Activated T-helper 2 cell treated with anti-CD3 and anti-CD28 coated beads, Interferon-gamma antibody, Interleukin-2, Interleukin-4, amounts not matched to agents 10 μg/mL and 5 μg/mL and 100 μg/mL, durations not matched to agents 14 hours and 24 hours and 36 hours (primary cell): Measurements from ENCODE around the gene ARHGEF33. TPM values are rescaled to one million over a fixed set of nuclear protein-coding genes. Genes with fewer than 3 reads are reported as not detected.

Source experiments
- DNase-seq: peaks from one replicate; pipeline ENCODE4 v3.0.0; 2021; ENCODE audit warnings: low spot score
- H3K27ac Mint-ChIP-seq: one replicate; pipeline ENCODE4 v1.8.0; 2021; ENCODE audit warnings: mixed read lengths
- H3K27me3 Mint-ChIP-seq: one replicate; pipeline ENCODE4 v1.8.0; 2021; ENCODE audit warnings: low read depth, mixed read lengths
- H3K36me3 Mint-ChIP-seq: one replicate; pipeline ENCODE4 v1.8.0; 2021; ENCODE audit warnings: low read depth, mixed read lengths
- H3K4me1 Mint-ChIP-seq: one replicate; pipeline ENCODE4 v1.8.0; 2021; ENCODE audit warnings: low read depth, mixed read lengths
- H3K4me3 Mint-ChIP-seq: one replicate; pipeline ENCODE4 v1.8.0; 2021; ENCODE audit warnings: low read depth, mild to moderate bottlenecking, moderate library complexity, mixed read lengths
- H3K9me3 Mint-ChIP-seq: one replicate; pipeline ENCODE4 v1.8.0; 2021; ENCODE audit warnings: mixed read lengths
- intact Hi-C: fragments of 100-400 bp; cut with micrococcal nuclease; formaldehyde crosslinking; loops from one replicate; pipeline ENCODE4 v1.15.1; 2023
- total RNA-seq: library from RNA; stranded (reverse); gene quantifications from 2 replicates; pipeline ENCODE4 v1.2.3, GENCODE V29; 2022

Gene ARHGEF33
- total RNA-seq, result 0.25 TPM in 1 of 2 replicates, not detected in the other

- intact Hi-C loops, result no loop called here
- Mint-ChIP-seq H3K27ac (no peak within 1 kb of the TSS), H3K9me3 (no peaks in the 10 kb centered on the region), H3K27me3 (peaks cover 7% of the 10 kb centered on the region), H3K4me1 (peaks cover 2% of the 10 kb centered on the region), H3K4me3 (no peak within 1 kb of the TSS), H3K36me3 (no peaks in the 10 kb centered on the region)
- DNase-seq, result no peak
Measured at GRCh38 chr2:38889575-38889974, at the start of gene ARHGEF33. TSS of gene ARHGEF33 (plus strand) at chr2:38889875. CDS start at chr2:38919448, 29,573 bp downstream.

- Mint-ChIP-seq H3K27me3 (no peaks in the 10 kb centered on the region), H3K36me3 (peaks cover 34% of the 10 kb centered on the region), H3K4me3 (no peak overlapping the region), H3K27ac (no peak overlapping the region), H3K9me3 (no peaks in the 10 kb centered on the region), H3K4me1 (peaks cover 3% of the 10 kb centered on the region)
- intact Hi-C loops, result no loop called here
- DNase-seq, result no peak
Measured at GRCh38 chr2:38850045-38850444, 39.6 kb upstream of the ARHGEF33 start.

GRCh38 chr2:38856165-38856564 is 33.5 kb upstream of the ARHGEF33 start:
- Mint-ChIP-seq H3K9me3 (no peaks in the 10 kb centered on the region), H3K36me3 (peaks cover 43% of the 10 kb centered on the region), H3K4me3 (no peak overlapping the region), H3K4me1 (no peaks in the 10 kb centered on the region), H3K27me3 (no peaks in the 10 kb centered on the region), H3K27ac (no peak overlapping the region)
- DNase-seq, result no peak
- intact Hi-C loops, result no loop called here

- intact Hi-C loops, result no loop called here
- Mint-ChIP-seq H3K27me3 (no peaks in the 10 kb centered on the region), H3K9me3 (no peaks in the 10 kb centered on the region), H3K36me3 (peaks cover 42% of the 10 kb centered on the region), H3K4me3 (no peak overlapping the region), H3K4me1 (peaks cover 2% of the 10 kb centered on the region), H3K27ac (no peak overlapping the region)
- no peak for DNase-seq
Measured at GRCh38 chr2:38862476-38862875, 27.2 kb upstream of the ARHGEF33 start.

GRCh38 chr2:38863061-38863695 is 26.5 kb upstream of the ARHGEF33 start:
- intact Hi-C loops, result no loop called here
- no peak for DNase-seq
- no peak overlapping the region for H3K4me3 Mint-ChIP-seq
- H3K27me3 Mint-ChIP-seq, result no peaks in the 10 kb centered on the region
- H3K9me3 Mint-ChIP-seq, result no peaks in the 10 kb centered on the region
- H3K4me1 Mint-ChIP-seq, result peaks cover 2% of the 10 kb centered on the region
- H3K36me3 Mint-ChIP-seq, result peaks cover 47% of the 10 kb centered on the region
- H3K27ac Mint-ChIP-seq, result no peak overlapping the region

- Mint-ChIP-seq H3K27me3 (no peaks in the 10 kb centered on the region), H3K27ac (no peak overlapping the region), H3K4me3 (no peak overlapping the region), H3K4me1 (peaks cover 2% of the 10 kb centered on the region), H3K36me3 (peaks cover 49% of the 10 kb centered on the region), H3K9me3 (peaks cover 20% of the 10 kb centered on the region)
- intact Hi-C loops, result no loop called here
- DNase-seq, result no peak
Measured at GRCh38 chr2:38866773-38867443, 22.8 kb upstream of the ARHGEF33 start.

GRCh38 chr2:38871432-38871831 is 18.2 kb upstream of the ARHGEF33 start:
- Mint-ChIP-seq H3K4me1 (peaks cover 19% of the 10 kb centered on the region), H3K9me3 (peaks cover 33% of the 10 kb centered on the region), H3K27ac (no peak overlapping the region), H3K4me3 (no peak overlapping the region), H3K36me3 (peaks cover 47% of the 10 kb centered on the region), H3K27me3 (no peaks in the 10 kb centered on the region)
- intact Hi-C loops, result loop anchor here (10.0 kb wide), 1 partner anchor 97 kb away; the partner anchor contains the start of gene GEMIN6
- DNase-seq, result no peak

- intact Hi-C loops, result loop anchor here (10.0 kb wide), 1 partner anchor 99 kb away; the partner anchor contains the start of gene GEMIN6
- Mint-ChIP-seq H3K4me3 (no peak overlapping the region), H3K36me3 (peaks cover 34% of the 10 kb centered on the region), H3K9me3 (peaks cover 33% of the 10 kb centered on the region), H3K27ac (no peak overlapping the region), H3K27me3 (no peaks in the 10 kb centered on the region), H3K4me1 (peaks cover 17% of the 10 kb centered on the region)
- no peak for DNase-seq
Measured at GRCh38 chr2:38873763-38874162, 15.9 kb upstream of the ARHGEF33 start.

- intact Hi-C loops, result loop anchor here (10.0 kb wide), 1 partner anchor 100 kb away; the partner anchor contains the start of gene GEMIN6
- H3K4me3 Mint-ChIP-seq, result peak overlapping the region; percentile 99
- DNase-seq, result no peak
- H3K9me3 Mint-ChIP-seq, result peaks cover 20% of the 10 kb centered on the region
- H3K27ac Mint-ChIP-seq, result peak overlapping the region; percentile 95
- H3K27me3 Mint-ChIP-seq, result no peaks in the 10 kb centered on the region
- peaks cover 22% of the 10 kb centered on the region for H3K36me3 Mint-ChIP-seq
- H3K4me1 Mint-ChIP-seq, result peaks cover 17% of the 10 kb centered on the region
Measured at GRCh38 chr2:38875227-38875575, 14.5 kb upstream of the ARHGEF33 start.

- Mint-ChIP-seq H3K36me3 (peaks cover 21% of the 10 kb centered on the region), H3K27ac (peak within 1 kb of the TSS; percentile 95), H3K4me3 (peak within 1 kb of the TSS; percentile 99), H3K4me1 (peaks cover 17% of the 10 kb centered on the region), H3K9me3 (peaks cover 18% of the 10 kb centered on the region), H3K27me3 (no peaks in the 10 kb centered on the region)
- intact Hi-C loops, result loop anchor here (10.0 kb wide), 1 partner anchor 101 kb away; the partner anchor contains the start of gene GEMIN6
- peak; percentile 79 for DNase-seq
Measured at GRCh38 chr2:38875576-38876367, 13.9 kb upstream of the ARHGEF33 start, which contains the start of the genes DHX57 and MORN2. TSS of gene DHX57 (minus strand) at chr2:38875934. CDS start at chr2:38868405, 7,529 bp downstream. TSS of gene MORN2 (plus strand) at chr2:38875976.

- Mint-ChIP-seq H3K27ac (peak overlapping the region; percentile 95), H3K4me3 (peak overlapping the region; percentile 99), H3K9me3 (peaks cover 16% of the 10 kb centered on the region), H3K36me3 (peaks cover 19% of the 10 kb centered on the region), H3K4me1 (peaks cover 17% of the 10 kb centered on the region), H3K27me3 (no peaks in the 10 kb centered on the region)
- intact Hi-C loops, result loop anchor here (10.0 kb wide), 1 partner anchor 102 kb away; the partner anchor contains the start of gene GEMIN6
- no peak for DNase-seq
Measured at GRCh38 chr2:38876407-38876806, 13.3 kb upstream of the ARHGEF33 start.

- peaks cover 4% of the 10 kb centered on the region for H3K27me3 Mint-ChIP-seq
- intact Hi-C loops, result no loop called here
- no peak overlapping the region for H3K4me3 Mint-ChIP-seq
- H3K9me3 Mint-ChIP-seq, result no peaks in the 10 kb centered on the region
- no peak for DNase-seq
- no peak overlapping the region for H3K27ac Mint-ChIP-seq
- no peaks in the 10 kb centered on the region for H3K4me1 Mint-ChIP-seq
- H3K36me3 Mint-ChIP-seq, result no peaks in the 10 kb centered on the region
Measured at GRCh38 chr2:38886063-38886462, 3.6 kb upstream of the ARHGEF33 start.
